ENCODE measurements around the gene TPCN1.

Gene TPCN1

GRCh38 chr12:113289361-113289760 lies 68.1 kb downstream of the TPCN1 start:
- DNase-seq = no peak

DNA sequence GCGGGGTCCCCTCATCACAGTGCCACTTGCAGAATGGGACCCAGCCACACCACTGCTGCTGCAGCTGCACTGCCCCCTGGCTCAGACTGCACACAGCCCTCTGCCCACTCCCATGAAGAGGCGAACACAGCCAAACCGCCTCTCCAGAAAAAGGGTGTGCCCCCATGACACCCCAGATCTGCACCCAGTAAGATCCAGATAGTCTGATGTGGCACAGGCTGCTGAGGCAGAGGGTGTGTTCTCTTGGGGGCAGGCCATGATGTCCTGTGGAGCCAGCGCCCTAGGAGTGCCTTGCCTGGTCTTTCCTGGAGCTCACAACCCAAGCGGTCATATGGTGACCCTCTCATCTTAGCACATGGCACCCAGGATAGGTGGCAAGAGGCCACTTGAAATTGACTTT lies 69.2 kb downstream of the TPCN1 start:
- no peak for DNase-seq

DNA sequence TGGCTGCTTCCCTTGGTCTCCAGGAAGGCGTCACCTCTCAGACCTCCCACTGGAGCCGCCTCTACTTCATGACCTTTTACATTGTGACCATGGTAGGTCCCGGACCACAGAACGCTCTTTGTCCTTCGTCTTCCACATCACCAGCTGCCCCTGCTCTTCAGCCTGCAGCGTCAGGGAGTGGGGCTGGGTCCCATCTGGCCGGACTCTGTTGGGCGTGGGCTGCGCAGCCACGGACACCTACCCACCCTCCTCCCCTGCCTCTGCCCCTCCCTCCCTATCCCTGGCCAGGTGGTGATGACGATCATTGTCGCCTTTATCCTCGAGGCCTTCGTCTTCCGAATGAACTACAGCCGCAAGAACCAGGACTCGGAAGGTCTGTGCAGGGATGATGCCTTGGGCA lies 70.3 kb downstream of the TPCN1 start:
- DNase-seq = no peak

- DNase-seq = no peak
Measured at GRCh38 chr12:113292091-113292490, 70.8 kb downstream of the TPCN1 start.

- DNase-seq = no peak
Measured at GRCh38 chr12:113292547-113292946, 71.3 kb downstream of the TPCN1 start.

- DNase-seq = no peak
Measured at GRCh38 chr12:113293100-113293499, 71.8 kb downstream of the TPCN1 start.

- no peak for DNase-seq
Measured at GRCh38 chr12:113295886-113296556, 74.8 kb downstream of the TPCN1 start.

- no peak for DNase-seq
Measured at GRCh38 chr12:113296557-113297213, 75.4 kb downstream of the TPCN1 start.

DNA sequence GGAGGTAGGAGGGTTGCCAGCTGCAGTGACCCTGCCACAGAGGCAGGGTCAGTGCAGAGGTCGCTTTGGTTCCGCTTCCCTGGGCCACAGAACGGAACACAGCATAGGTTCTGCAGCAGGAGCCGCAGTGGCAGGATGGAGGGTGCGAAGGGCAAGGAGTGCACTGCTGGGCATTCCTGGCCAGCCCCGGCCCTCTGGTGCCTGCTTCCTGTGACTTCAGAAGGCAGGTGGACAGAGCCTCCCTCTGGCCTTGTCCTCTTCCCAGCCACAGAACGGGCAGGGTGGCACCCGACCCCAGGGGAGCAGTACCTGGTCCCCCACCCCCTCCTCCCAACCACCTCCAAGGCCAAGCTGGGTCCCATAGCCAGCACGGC lies 75.9 kb downstream of the TPCN1 start:
- DNase-seq = no peak

GRCh38 chr12:113297621-113298471 lies 76.6 kb downstream of the TPCN1 start:
- DNase-seq = no peak

DNA sequence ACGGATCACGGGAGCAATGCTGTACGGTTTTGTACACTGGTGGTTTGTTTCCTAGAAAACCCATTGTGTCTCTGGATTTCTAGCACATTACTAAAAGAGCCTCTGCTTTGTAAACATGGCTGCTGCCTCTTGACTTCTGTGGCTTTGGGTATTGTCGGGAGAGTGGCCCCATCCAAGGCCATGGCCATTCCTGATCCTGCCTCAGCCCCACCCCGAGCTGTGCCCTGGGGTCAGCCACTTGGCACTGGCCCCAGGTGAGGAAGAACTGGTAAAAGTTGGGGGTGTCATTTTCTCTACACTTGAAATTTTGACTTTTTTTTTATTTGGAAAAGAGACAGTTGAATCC lies 77.2 kb downstream of the TPCN1 start:
- DNase-seq = no peak

- no peak for DNase-seq
Measured at GRCh38 chr12:113298861-113299545, 77.7 kb downstream of the TPCN1 start.

- DNase-seq = no peak
Measured at GRCh38 chr12:113299619-113300237, 78.5 kb downstream of the TPCN1 start.

DNA sequence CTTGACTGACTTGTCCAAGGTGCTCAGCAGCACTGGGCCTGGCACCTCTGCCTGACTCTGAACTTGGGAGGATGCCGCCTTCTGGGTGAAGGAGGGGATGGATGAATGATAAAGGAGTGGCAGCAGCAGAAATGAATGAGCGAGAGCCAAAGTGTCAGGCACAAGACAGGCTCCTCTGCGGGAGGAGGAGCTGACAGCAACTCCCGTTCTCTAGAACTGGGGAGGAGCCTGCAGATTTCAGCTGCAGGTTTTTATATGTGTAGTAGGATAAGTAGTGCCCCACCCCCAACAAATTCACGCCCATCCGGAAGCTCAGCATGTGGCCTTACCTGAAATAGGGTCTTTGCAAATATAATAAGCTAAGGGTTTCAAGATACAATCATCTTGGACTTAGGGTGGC lies 80.5 kb downstream of the TPCN1 start:
- no peak for DNase-seq

DNA sequence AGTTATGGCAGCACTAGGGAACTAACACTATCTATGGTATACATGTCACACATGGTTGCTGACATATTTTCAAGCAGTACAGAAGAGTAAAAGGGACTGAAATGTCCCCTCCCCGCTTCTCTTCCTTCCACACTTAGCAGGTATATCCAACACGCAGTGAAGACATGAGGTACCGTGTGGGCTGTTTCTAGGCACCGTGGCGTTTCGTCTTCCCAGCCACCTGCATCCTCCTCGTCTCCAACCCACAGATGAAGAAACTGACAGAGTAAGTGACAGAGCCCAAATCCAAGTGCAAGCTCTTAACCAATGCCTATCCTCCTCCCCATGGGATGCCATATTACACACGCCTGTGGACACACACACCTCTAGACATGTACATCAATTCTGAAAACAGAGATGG lies 81.2 kb downstream of the TPCN1 start:
- no peak for DNase-seq

DNA sequence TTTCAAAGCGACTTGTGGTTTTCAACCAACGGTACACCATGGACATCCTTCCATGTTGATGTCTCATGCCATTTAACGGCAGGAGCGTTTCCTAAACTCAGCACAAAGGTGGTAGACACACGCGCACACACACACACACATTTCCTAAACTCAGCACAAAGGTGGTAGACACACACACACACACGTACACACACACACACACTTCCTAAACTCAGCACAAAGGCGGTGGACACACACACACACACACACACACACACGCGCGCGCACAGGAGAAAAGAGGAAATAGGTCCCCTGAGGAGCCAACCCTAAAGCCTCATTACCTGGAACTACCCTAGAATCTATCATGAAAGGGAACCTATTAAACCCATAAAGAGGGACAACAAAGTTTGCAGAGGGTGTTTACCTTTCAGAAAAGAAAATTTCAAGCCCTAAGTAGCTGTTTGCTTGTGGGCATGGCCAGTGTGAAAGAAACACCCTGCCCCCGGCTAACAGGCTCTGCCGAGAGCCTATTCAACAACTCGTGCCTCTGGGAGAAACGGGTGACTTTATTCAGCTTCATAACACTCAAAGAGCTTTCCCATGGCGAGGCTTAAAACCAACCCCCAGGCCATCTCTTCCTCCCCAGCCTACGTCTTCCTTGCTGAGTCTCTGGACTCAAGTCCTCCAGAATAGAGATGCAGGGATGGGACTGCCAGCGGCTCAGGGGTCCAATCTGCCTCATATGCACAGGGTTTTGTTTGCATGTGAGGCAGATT lies 81.8 kb downstream of the TPCN1 start:
- no peak for DNase-seq

GRCh38 chr12:113305281-113305856 lies 84.1 kb downstream of the TPCN1 start:
- DNase-seq = no peak

DNA sequence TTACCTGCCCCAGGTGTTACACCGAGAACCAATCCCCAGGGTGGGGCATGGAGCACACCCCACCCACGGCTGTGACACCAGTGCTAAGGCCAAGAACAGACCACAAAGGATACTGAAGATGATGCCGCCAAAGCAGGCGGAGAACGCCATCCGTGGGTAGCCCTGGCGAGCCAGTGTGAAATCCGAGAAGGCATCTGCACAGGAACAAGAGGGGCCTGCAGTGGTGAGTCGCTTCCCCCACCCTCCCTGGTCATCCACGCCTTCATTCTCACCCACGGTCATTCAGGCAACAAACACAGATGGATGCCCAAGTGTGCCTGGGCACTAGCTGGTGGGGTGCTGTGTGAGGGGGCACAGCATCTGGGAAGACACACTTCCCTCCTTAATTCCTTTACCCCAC lies 85.1 kb downstream of the TPCN1 start:
- DNase-seq = no peak

- DNase-seq = no peak
Measured at GRCh38 chr12:113310489-113310888, 89.2 kb downstream of the TPCN1 start.

DNA sequence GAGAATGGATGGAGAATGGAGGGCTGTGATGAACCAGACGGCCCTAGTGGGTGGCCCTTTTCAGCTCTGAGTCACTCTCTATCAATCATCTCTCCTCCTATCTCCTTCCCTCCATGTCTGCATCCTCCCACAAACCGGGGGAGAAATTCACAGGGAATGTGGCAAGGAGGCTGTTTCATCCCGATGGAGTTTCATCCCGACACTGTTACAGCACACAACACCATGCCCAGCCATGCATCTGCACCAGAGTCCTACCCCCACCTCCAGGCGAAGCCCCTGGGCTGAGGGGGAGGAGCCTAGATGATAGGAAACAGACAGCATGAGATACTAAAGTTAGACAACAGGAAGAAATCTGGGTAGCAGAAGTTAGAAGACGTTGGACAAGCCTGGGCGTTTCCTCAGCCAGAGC lies 92.9 kb downstream of the TPCN1 start:
- DNase-seq = no peak

GRCh38 chr12:113315358-113315757 lies 94.1 kb downstream of the TPCN1 start:
- DNase-seq = no peak

DNA sequence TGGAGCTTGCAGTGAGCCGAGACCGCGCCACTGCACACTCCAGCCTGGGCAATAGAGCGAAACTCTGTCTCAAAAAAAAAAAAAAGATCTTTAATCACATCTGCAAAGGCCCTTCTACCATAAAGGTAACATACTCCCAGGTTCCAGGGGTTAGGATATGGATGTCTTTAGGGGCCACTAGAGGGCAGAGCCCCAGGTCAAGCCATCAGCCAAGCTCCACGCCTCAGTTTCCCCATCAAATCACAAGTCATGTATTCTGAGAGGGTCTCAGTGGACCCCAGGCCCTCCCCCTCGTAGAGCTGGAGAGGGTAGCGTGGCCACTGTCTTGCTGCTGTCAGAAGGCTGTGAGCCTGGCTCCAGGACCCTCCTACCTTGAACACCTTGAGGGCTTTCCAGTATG lies 94.9 kb downstream of the TPCN1 start:
- no peak for DNase-seq
